ENCODE data around the gene RFLNA. TPM values are rescaled to one million over a fixed set of nuclear protein-coding genes. Genes with fewer than 3 reads are reported as not detected.

Gene RFLNA
- total and polyA plus RNA-seq, 7 experiments from 2014 or later: 0.09 TPM; not detected in 6

DNA sequence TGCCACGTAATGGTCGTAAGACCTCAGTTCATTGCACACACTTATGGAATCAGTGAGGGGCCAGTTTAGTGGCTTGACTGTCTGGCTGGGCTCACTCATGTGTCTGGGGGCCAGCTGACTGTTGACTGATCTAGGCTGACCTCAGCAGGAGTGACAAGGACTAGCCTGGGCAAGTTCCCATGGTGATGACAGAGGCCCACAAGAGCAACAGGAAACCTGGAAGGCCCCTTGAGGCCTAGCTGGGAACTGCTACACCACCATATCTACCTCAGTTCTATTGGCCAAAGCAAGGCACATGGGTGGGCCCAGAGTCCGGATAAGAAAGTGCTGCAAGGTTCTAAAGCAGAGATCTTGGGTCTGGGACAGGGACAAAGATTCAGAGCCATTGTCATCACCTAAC lies 21.3 kb upstream of the RFLNA start:
- DNase-seq (no peak), ATAC-seq (peak; percentile 69)
- H3K36me3 ChIP-seq (ENCODE audit: control insufficient read depth in 2 of 3, insufficient read depth in 3 of 3, low read length in 3 of 3): no peaks in the 10 kb centered on the region
- no peaks in the 10 kb centered on the region for H3K4me1 ChIP-seq (ENCODE audit: control insufficient read depth in 2 of 2, insufficient read depth in 2 of 2, low read length in 2 of 2)
- no peak overlapping the region for H3K4me3 Mint-ChIP-seq
- peaks cover 0 to 6% (median 0%) of the 10 kb centered on the region in 7 donors for H3K4me1 Mint-ChIP-seq
- no peaks in the 10 kb centered on the region for H3K9me3 ChIP-seq (ENCODE audit: control insufficient read depth in 2 of 3, low read length in 3 of 3)
- H3K4me3 ChIP-seq (ENCODE audit: low read length): no peak overlapping the region
- H3K27ac ChIP-seq (ENCODE audit: low read depth, low read length): no peak overlapping the region
- no peaks in the 10 kb centered on the region for H3K27me3 ChIP-seq (ENCODE audit: control insufficient read depth in 2 of 2, insufficient read depth in 2 of 2, low read length in 2 of 2)
- ChIA-PET CTCF (no interaction called here), POLR2A (no interaction called here)
- no peak overlapping the region for H3K27ac Mint-ChIP-seq
- intact Hi-C loops (cut with micrococcal nuclease): no loop called here
- H3K36me3 Mint-ChIP-seq: no peaks in the 10 kb centered on the region
- no peaks in the 10 kb centered on the region for H3K9me3 Mint-ChIP-seq
- H3K27me3 Mint-ChIP-seq: peaks cover 0 to 29% (median 15%) of the 10 kb centered on the region in 5 donors

DNA sequence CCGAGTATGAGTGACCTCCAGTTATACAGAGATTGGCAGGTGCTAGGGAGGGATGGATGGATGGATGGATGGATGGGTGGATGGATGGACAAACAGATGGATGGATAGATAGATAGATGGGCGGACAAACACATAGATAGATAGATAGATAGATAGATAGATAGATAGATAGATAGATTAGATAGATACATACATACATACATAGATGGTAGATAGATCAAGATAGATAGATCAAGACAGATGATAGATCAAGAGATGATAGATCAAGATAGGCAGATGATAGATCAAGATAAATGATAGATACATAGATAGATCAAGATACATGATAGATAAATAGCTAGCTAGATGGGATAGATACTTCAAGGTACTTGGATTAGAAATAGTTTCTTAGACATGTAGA lies 18.6 kb upstream of the RFLNA start:
- no peaks in the 10 kb centered on the region for H3K27me3 ChIP-seq (ENCODE audit: control insufficient read depth in 2 of 2, insufficient read depth in 2 of 2, low read length in 2 of 2)
- POLR2A ChIA-PET: no interaction called here
- H3K27ac Mint-ChIP-seq: no peak overlapping the region
- H3K4me3 ChIP-seq (ENCODE audit: low read length): no peak overlapping the region
- H3K4me1 ChIP-seq (ENCODE audit: control insufficient read depth in 2 of 2, insufficient read depth in 2 of 2, low read length in 2 of 2): no peaks in the 10 kb centered on the region
- H3K27ac ChIP-seq (ENCODE audit: low read depth, low read length): no peak overlapping the region
- ATAC-seq (no peak), DNase-seq (no peak)
- no peaks in the 10 kb centered on the region for H3K9me3 Mint-ChIP-seq
- H3K4me1 Mint-ChIP-seq: peaks cover 0 to 6% (median 0%) of the 10 kb centered on the region in 7 donors
- H3K27me3 Mint-ChIP-seq: peaks cover 0 to 36% (median 31%) of the 10 kb centered on the region in 5 donors
- no peaks in the 10 kb centered on the region for H3K36me3 ChIP-seq (ENCODE audit: control insufficient read depth in 2 of 3, insufficient read depth in 3 of 3, low read length in 3 of 3)
- H3K36me3 Mint-ChIP-seq: no peaks in the 10 kb centered on the region
- intact Hi-C loops (cut with micrococcal nuclease): no loop called here
- no peak overlapping the region for H3K4me3 Mint-ChIP-seq
- CTCF ChIA-PET: no interaction called here
- H3K9me3 ChIP-seq (ENCODE audit: control insufficient read depth in 2 of 3, low read length in 3 of 3): no peaks in the 10 kb centered on the region

DNA sequence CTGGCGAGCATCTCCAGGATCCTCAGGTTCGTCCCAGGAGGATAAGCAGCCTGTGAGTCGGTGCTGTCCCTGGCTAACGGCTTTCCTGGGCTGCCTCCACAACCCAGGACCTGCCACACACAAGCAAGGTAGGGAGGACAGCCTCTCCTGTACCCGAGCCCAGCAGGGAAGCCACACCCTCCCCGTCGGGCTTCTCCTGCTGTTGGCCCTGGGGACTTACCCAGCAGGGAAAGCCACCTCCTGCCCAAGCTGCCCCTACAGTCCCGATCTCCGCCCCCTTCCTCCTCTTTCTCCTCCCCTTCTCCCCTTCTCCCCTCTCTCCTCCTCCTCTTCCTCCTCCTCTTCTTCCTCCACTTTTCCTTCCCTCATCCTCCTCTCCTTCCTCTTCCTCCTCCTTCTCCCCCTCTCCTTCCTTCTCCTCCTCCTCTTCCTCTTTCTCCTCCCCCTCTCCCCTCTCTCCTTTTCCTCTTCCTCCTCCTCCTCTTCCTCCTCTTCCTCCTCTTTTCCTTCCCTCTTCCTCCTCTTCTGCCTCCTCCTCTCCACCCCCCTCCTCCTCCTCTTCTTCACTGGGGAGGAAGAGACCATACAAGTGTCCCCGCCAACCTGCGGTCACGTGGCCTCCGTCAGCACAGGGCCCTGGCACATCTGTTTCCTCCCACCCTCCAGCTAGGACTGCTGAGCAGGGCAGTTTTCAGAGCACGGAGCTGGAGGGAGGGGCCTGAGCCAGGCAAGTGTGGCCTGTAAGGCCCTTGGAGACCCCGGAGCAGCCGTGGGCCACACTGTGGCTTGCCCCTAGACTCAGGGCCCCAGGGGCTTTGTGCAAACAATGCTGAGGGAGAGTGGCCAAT lies 17.3 kb upstream of the RFLNA start:
- Histone ChIP-seq H3K9me3 (ENCODE audit: control insufficient read depth in 2 of 3, low read length in 3 of 3) (no peaks in the 10 kb centered on the region), H3K27me3 (ENCODE audit: control insufficient read depth in 2 of 2, insufficient read depth in 2 of 2, low read length in 2 of 2) (no peaks in the 10 kb centered on the region), H3K4me1 (ENCODE audit: control insufficient read depth in 2 of 2, insufficient read depth in 2 of 2, low read length in 2 of 2) (no peaks in the 10 kb centered on the region), H3K36me3 (ENCODE audit: control insufficient read depth in 2 of 3, insufficient read depth in 3 of 3, low read length in 3 of 3) (no peaks in the 10 kb centered on the region), H3K4me3 (ENCODE audit: low read length) (no peak overlapping the region), H3K27ac (ENCODE audit: low read depth, low read length) (no peak overlapping the region)
- ATAC-seq (no peak), DNase-seq (no peak)
- no peaks in the 10 kb centered on the region for H3K9me3 Mint-ChIP-seq
- peaks cover 0 to 6% (median 0%) of the 10 kb centered on the region in 7 donors for H3K4me1 Mint-ChIP-seq
- CTCF ChIA-PET: no interaction called here
- no peak overlapping the region for H3K27ac Mint-ChIP-seq
- POLR2A ChIA-PET: no interaction called here
- no peaks in the 10 kb centered on the region for H3K36me3 Mint-ChIP-seq
- H3K4me3 Mint-ChIP-seq: no peak overlapping the region
- H3K27me3 Mint-ChIP-seq: peaks cover 0 to 44% (median 35%) of the 10 kb centered on the region in 5 donors
- intact Hi-C loops (cut with micrococcal nuclease): no loop called here

DNA sequence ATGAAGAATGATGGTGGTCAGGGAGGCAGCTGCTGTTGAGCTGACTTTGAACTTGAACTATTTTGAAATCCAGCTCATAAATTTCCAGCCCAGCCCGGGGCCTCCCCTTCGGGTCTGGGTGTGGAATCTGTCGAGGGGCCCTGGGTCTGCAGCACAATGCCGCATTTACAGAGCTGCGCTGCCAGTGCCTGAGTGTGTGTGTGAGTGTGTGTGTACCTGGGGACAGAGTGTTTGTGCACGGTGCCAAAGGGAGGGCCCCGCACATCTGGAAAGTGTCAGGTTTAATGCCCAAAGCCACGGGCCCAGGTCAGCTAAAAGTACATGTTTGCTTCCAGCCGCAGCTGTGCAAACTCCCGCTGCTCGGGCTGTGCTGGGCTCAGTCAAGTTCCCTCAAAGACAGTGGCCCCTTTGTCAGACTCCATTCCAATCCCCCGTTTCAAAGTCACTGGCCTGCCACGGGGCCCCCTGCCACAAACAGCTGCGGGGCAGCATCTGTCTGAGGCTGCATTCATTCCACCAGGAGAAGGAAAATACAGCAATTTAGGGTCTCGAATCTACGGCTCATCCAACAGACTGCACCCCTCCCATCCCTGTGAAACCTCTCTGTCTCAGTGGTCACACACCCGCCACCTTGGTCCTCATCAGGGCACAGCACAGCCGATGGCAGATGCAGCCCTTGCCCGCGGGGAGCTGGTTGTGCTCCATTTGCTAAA lies 16.3 kb upstream of the RFLNA start:
- ChIA-PET CTCF (no interaction called here), POLR2A (no interaction called here)
- DNase-seq (no peak), ATAC-seq (no peak)
- H3K36me3 Mint-ChIP-seq: no peaks in the 10 kb centered on the region
- no peaks in the 10 kb centered on the region for H3K9me3 ChIP-seq (ENCODE audit: control insufficient read depth in 2 of 3, low read length in 3 of 3)
- no peaks in the 10 kb centered on the region for H3K4me1 ChIP-seq (ENCODE audit: control insufficient read depth in 2 of 2, insufficient read depth in 2 of 2, low read length in 2 of 2)
- peaks cover 3 to 46% (median 35%) of the 10 kb centered on the region in 5 donors for H3K27me3 Mint-ChIP-seq
- peaks cover 0 to 3% (median 0%) of the 10 kb centered on the region in 11 donors for H3K9me3 Mint-ChIP-seq
- intact Hi-C loops (cut with micrococcal nuclease): no loop called here
- peaks cover 0 to 3% (median 0%) of the 10 kb centered on the region in 7 donors for H3K4me1 Mint-ChIP-seq
- H3K27ac Mint-ChIP-seq: no peak overlapping the region
- no peak overlapping the region for H3K4me3 ChIP-seq (ENCODE audit: low read length)
- H3K36me3 ChIP-seq (ENCODE audit: control insufficient read depth in 2 of 3, insufficient read depth in 3 of 3, low read length in 3 of 3): no peaks in the 10 kb centered on the region
- H3K27me3 ChIP-seq (ENCODE audit: control insufficient read depth in 2 of 2, insufficient read depth in 2 of 2, low read length in 2 of 2): no peaks in the 10 kb centered on the region
- H3K4me3 Mint-ChIP-seq: no peak overlapping the region
- H3K27ac ChIP-seq (ENCODE audit: low read depth, low read length): no peak overlapping the region

DNA sequence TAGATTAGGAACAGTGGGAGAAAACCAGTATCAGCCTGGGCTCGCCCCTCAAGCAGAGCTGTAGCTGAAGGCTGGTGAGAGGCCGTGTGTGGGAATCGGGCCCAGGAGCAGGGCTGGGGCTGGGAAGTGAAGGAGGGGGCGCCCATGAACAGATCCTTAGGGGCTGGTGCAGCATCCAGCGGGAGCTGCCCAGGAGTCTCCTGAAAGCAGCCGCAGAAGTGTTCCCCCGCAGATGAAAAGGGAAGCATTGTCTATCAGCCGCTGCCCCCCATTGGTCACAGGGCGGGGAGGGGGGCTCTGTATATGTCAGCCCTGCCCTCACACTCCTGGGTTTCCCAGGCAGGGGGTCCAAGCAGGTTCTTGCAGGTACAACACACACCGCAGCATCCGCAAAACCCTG lies 15.6 kb upstream of the RFLNA start:
- Histone ChIP-seq H3K27me3 (ENCODE audit: control insufficient read depth in 2 of 2, insufficient read depth in 2 of 2, low read length in 2 of 2) (no peaks in the 10 kb centered on the region), H3K4me3 (ENCODE audit: low read length) (no peak overlapping the region), H3K9me3 (ENCODE audit: control insufficient read depth in 2 of 3, low read length in 3 of 3) (peaks cover 0 to 2% (median under 1%) of the 10 kb centered on the region in 3 experiments), H3K4me1 (ENCODE audit: control insufficient read depth in 2 of 2, insufficient read depth in 2 of 2, low read length in 2 of 2) (no peaks in the 10 kb centered on the region), H3K36me3 (ENCODE audit: control insufficient read depth in 2 of 3, insufficient read depth in 3 of 3, low read length in 3 of 3) (no peaks in the 10 kb centered on the region), H3K27ac (ENCODE audit: low read depth, low read length) (no peak overlapping the region)
- ChIA-PET CTCF (no interaction called here), POLR2A (no interaction called here)
- H3K9me3 Mint-ChIP-seq: peaks cover 0 to 11% (median 3%) of the 10 kb centered on the region in 11 donors
- H3K27me3 Mint-ChIP-seq: peaks cover 3 to 50% (median 42%) of the 10 kb centered on the region in 5 donors
- no peak overlapping the region for H3K27ac Mint-ChIP-seq
- H3K36me3 Mint-ChIP-seq: peaks cover 0 to under 1% (median 0%) of the 10 kb centered on the region in 5 donors
- intact Hi-C loops (cut with micrococcal nuclease): no loop called here
- DNase-seq (no peak), ATAC-seq (no peak)
- H3K4me1 Mint-ChIP-seq: no peaks in the 10 kb centered on the region
- no peak overlapping the region for H3K4me3 Mint-ChIP-seq

DNA sequence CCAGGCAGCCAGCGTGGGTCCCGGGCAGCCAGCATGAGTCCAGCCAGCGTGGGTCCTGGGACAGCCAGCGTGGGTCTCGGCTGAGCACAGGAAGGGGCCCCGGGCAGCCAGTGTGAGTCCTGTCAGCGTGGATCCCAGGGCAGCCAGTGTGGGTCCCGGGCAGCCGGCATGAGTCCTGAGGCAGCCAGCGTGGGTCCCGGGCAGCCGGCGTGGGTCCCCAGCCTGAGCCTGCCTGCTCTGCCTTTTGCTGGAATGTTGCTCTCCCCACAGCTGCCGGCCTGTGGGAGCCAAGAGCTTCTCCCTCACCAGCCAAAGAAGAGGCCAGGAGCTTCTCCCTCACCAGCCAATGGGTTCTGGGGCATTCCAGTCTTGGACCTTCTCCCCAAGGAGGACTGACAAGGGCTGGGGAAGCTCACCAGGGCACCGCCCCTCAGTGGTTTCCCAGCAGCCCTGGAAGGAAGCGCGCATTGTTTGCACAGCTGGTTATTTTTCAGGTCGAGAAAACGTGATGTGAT lies 15.0 kb upstream of the RFLNA start:
- no peak overlapping the region for H3K4me3 ChIP-seq (ENCODE audit: low read length)
- no peaks in the 10 kb centered on the region for H3K4me1 ChIP-seq (ENCODE audit: control insufficient read depth in 2 of 2, insufficient read depth in 2 of 2, low read length in 2 of 2)
- Mint-ChIP-seq H3K9me3 (peaks cover 2 to 17% (median 8%) of the 10 kb centered on the region in 11 donors), H3K27ac (no peak overlapping the region), H3K4me1 (no peaks in the 10 kb centered on the region), H3K36me3 (peaks cover 0 to 7% (median 0%) of the 10 kb centered on the region in 5 donors), H3K27me3 (peaks cover 3 to 53% (median 48%) of the 10 kb centered on the region in 5 donors), H3K4me3 (no peak overlapping the region)
- no peak overlapping the region for H3K27ac ChIP-seq (ENCODE audit: low read depth, low read length)
- H3K9me3 ChIP-seq (ENCODE audit: control insufficient read depth in 2 of 3, low read length in 3 of 3): peaks cover 0 to 8% (median 6%) of the 10 kb centered on the region in 3 experiments
- no peak for DNase-seq
- intact Hi-C loops (cut with micrococcal nuclease): no loop called here
- ATAC-seq: no peak
- H3K36me3 ChIP-seq (ENCODE audit: control insufficient read depth in 2 of 3, insufficient read depth in 3 of 3, low read length in 3 of 3): no peaks in the 10 kb centered on the region
- no peaks in the 10 kb centered on the region for H3K27me3 ChIP-seq (ENCODE audit: control insufficient read depth in 2 of 2, insufficient read depth in 2 of 2, low read length in 2 of 2)
- CTCF ChIA-PET: no interaction called here
- POLR2A ChIA-PET: no interaction called here

Data from naive thymus-derived CD4-positive, alpha-beta T cell (primary cell).